ENCODE data around the gene ATP2B3. TPM values are rescaled to one million over a fixed set of nuclear protein-coding genes. Genes with fewer than 3 reads are reported as not detected.

The ATP2B3 gene
- total RNA-seq, 4 donors from 2014 or later: not detected

DNA sequence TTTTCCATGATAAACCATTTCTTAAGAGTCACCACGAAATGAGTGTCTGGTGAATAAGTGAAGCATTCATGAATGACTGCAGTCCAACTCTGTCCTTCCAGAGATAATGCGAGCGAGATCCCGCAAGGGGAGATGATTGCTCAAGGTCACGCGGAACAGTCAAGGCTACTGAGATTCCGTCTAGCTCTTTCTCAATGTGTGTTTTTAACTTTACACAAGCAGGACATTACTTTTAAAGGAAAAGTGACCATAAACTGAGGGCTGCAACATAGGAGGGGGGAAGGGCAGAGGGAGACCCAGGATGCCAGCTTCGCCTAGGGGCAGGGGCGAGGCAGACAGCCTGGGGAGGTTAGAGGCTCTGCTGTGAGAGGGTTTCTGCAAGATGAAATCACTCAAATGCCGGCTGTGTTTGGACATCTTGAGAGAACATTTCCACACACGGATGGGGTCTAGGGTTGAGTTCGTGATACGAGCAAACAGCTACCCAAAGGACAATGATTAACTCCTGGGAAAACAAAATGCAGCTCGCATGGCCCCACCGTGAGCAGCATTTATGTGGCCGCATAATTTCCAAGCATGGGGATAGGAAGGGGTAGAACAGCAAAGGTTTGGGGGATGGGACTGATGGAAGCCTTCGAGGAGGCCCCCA lies 105.3 kb downstream of the ATP2B3 start:
- no peaks in the 10 kb centered on the region for H3K9me3 ChIP-seq
- no peak overlapping the region for H3K4me3 ChIP-seq
- peaks cover 0 to 5% (median 0%) of the 10 kb centered on the region in 3 donors for H3K27me3 ChIP-seq
- DNase-seq (no peak), ATAC-seq (no peak)
- no peak overlapping the region for H3K27ac ChIP-seq
- TF ChIP-seq CTCF (IDR thresholded peaks at IDR 0.05 in 4 of 5, conservative IDR thresholded peaks at IDR 0.05 in 1 of 5): no peak
- no peak for TF ChIP-seq POLR2A (IDR thresholded peaks at IDR 0.05)
- in situ Hi-C loops (cut with MboI; ENCODE audit: low sequenced_read_pairs in 4 of 4): no loop called here
- no peaks in the 10 kb centered on the region for H3K4me1 ChIP-seq
- H3K36me3 ChIP-seq: no peaks in the 10 kb centered on the region
- intact Hi-C loops (cut with DNase I; ENCODE audit: low total_unique reads): no loop called here

GRCh38 chrX:153623310-153624029 lies 106.0 kb downstream of the ATP2B3 start:
- H3K4me1 ChIP-seq: no peaks in the 10 kb centered on the region
- H3K36me3 ChIP-seq: no peaks in the 10 kb centered on the region
- no peak for TF ChIP-seq CTCF (IDR thresholded peaks at IDR 0.05 in 4 of 5, conservative IDR thresholded peaks at IDR 0.05 in 1 of 5)
- TF ChIP-seq POLR2A (IDR thresholded peaks at IDR 0.05): no peak
- H3K27ac ChIP-seq: no peak overlapping the region
- DNase-seq (no peak), ATAC-seq (no peak)
- H3K9me3 ChIP-seq: no peaks in the 10 kb centered on the region
- in situ Hi-C loops (cut with MboI; ENCODE audit: low sequenced_read_pairs in 4 of 4) (no loop called here), intact Hi-C loops (cut with DNase I; ENCODE audit: low total_unique reads) (no loop called here)
- peaks cover 0 to 4% (median 0%) of the 10 kb centered on the region in 3 donors for H3K27me3 ChIP-seq
- H3K4me3 ChIP-seq: no peak overlapping the region

- no peaks in the 10 kb centered on the region for H3K36me3 ChIP-seq
- no peak overlapping the region for H3K27ac ChIP-seq
- H3K4me3 ChIP-seq: no peak overlapping the region
- no peaks in the 10 kb centered on the region for H3K4me1 ChIP-seq
- in situ Hi-C loops (cut with MboI; ENCODE audit: low sequenced_read_pairs in 4 of 4): no loop called here
- intact Hi-C loops (cut with DNase I; ENCODE audit: low total_unique reads): no loop called here
- no peaks in the 10 kb centered on the region for H3K9me3 ChIP-seq
- ATAC-seq (no peak), DNase-seq (no peak)
- H3K27me3 ChIP-seq: peaks cover 0 to 4% (median 0%) of the 10 kb centered on the region in 3 donors
- no peak for TF ChIP-seq CTCF (IDR thresholded peaks at IDR 0.05 in 4 of 5, conservative IDR thresholded peaks at IDR 0.05 in 1 of 5)
- no peak for TF ChIP-seq POLR2A (IDR thresholded peaks at IDR 0.05)
Observed at GRCh38 chrX:153624196-153625091, 107.0 kb downstream of the ATP2B3 start.

DNA sequence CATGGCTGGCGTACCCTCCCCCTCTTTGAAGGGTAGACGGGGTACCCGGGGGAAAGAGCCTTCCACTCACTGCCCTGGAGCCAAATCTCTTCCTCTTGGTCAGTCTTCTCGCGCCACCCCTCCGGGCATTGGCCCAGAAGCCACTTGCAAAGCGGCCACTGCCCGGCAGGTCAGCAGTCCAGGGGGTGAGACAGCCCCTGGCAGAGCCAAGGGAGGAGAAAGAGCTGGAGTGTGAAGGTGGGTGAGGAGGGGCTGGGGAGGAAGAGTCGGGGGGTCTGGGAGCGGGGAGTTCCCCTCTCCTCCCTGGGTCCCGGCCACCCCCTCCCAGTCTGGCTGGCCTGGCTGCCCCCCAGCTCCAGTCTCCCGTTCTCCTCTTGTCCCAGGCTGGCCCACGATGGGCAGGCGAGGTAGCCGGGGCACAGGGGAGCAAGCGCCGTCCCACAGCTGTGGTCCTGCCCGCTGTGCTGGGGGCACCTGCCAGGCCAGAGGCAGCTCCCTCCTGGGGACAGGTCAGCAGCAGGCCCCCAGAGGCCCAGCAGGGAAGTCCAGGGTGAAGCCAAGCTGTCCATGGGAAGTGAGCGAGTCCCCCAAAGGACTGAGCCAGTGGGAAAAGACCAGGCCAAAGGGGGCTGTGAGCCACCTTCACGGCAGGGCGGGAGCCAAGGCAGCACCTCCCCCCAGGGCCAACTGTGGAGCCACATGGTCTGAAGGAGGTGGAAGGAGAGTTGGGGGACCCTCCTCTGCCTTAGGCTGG lies 108.0 kb downstream of the ATP2B3 start:
- no peak for TF ChIP-seq CTCF (IDR thresholded peaks at IDR 0.05 in 4 of 5, conservative IDR thresholded peaks at IDR 0.05 in 1 of 5)
- ATAC-seq: no peak

More for the DNA sequence above, 108.0 kb downstream of the ATP2B3 start:
- no peak overlapping the region for H3K27ac ChIP-seq
- DNase-seq: no peak
- intact Hi-C loops (cut with DNase I; ENCODE audit: low total_unique reads): no loop called here
- H3K27me3 ChIP-seq: peaks cover 0 to 4% (median 0%) of the 10 kb centered on the region in 3 donors
- no peak overlapping the region for H3K4me3 ChIP-seq
- H3K4me1 ChIP-seq: no peaks in the 10 kb centered on the region
- in situ Hi-C loops (cut with MboI; ENCODE audit: low sequenced_read_pairs in 4 of 4): no loop called here
- H3K36me3 ChIP-seq: no peaks in the 10 kb centered on the region
- no peaks in the 10 kb centered on the region for H3K9me3 ChIP-seq
